GM20431 (cell line): ENCODE data around the gene FTO.

Source experiments
- in situ Hi-C: fragments of 300-500 bp; cut with MseI, MboI; formaldehyde crosslinking; loops from one replicate; pipeline ENCODE4 v1.15.0; 2020; ENCODE audit warnings: low sequenced_read_pairs; ENCODE audit not compliant: unreplicated experiment

FTO gene

DNA sequence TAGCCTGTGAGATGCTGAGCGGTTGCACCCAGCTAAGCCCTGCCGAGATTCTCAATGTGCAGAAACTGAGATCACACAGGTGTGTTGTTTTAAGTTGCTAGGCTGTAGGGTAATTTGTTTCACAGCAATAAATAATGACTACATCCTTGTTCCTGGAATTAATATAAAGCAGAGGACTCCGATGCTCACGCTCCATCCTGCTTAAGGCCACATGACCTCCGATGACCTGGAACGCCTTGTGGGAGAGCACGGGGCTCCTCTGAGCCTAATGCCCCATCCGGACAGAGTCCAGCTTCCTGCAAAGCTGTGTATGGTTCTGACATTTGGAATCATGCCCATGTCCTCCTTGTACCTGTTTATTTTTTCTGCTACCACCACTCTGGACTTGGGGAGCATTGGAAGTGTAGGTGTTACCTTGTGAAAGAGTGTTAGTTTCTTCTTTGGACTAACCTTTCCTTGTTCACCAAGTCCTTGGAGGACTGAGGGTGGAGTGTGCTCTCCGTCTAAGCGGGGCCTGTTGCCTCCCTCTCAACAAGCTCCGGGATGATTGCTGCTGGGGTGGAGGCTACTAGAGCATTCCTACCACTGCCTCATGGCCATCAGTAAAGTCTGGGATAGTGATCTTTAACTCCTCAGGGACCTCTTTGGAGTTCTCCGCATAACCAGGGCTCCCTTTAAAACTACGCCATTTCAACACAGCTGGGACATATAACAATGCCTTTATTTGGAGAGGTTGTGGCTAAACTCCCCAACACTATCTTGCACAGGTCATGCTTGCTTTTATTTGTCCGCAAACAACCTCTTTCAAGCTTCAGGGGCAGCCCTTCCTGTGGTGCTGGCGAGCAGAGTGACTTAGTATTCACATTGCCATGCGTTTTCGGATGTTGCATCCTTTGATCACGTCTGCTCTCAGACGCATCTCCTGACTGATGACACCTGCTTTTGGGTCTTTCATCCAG, 457.3 kb downstream of the FTO start:
- in situ Hi-C loops: no loop called here

DNA sequence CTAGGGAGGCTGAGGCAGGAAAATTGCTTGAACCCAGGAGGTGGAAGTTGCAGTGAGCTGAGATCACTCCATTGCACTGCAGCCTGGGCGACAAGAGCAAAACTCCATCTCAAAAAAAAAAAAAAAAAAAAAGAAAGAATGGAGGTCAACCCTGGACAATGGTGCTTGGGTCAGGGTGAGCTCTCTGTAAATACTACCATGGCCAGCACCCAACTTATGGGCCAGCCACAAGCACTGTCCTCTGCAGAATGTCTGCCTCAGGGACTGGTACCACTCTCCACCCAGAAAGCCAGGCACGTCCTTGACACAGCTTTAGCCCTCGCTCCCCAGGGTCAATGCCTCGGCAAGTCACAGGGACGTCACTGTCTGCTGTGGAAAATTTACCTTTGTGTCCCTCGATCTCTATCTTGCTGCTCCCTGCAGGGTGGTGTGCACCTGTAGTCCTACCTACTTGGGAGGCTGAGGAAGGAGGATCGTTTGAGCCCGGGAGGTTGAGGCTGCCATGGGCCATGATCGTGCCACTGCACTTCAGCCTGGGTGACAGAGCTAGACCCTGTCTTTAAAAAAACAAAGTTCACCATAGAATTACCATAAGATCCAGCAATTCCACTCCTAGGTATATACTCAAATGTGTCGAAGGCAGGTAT, 459.4 kb downstream of the FTO start:
- in situ Hi-C loops: no loop called here

DNA sequence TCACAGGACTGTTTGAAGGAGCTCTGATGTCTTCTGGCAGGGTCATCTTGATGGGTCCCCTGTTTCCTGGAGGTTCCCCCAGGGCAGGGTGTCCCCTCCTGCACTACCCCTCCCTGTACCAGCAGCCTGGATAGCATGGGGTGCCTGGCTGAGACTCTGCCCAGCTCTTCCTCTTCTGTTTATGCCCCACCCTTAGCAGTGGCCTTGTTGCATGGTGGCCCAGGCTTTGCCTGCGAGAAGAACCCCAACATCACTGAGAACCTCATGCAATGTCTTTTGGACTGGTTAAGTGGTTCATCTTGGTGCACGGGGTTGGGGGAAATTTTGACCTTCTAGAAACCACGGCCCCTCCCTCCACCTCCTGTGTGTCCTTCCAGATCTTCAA, 460.8 kb downstream of the FTO start:
- in situ Hi-C loops: no loop called here

DNA sequence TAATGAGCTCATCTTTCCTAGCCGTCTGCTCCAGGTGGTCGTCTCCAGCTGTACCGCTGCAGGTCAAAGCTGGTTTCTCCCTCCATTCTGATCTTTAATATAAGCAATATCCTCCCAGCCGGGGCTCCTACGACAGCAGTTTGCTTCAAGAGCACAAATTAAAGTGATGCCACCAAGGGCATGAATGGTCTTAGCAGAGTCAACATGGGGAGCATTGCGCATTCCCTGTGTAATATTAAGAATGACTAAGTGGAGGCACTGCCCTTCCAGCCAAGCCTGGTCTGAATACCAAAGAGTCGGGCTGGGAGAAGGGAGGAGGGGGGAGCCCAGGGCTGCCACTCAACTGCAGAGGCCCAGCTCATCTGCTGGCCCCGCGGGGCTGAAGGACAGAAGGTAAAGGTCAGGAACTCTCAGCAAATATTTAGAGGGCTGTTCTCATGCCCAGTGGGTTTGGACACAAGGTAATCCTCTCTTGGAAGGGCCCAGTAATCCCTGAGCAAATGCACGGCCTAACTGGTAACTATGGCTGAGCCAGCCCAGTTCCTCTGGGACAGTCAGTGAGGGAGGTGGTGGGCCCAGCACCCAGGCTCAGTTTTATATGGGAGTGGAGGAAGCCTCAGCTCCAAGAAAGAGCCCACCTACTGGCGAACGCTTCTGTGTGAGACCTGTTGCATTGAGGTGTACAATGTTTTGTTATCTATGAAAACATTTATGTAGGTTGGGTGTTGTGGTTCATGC, 461.4 kb downstream of the FTO start:
- in situ Hi-C loops: no loop called here

DNA sequence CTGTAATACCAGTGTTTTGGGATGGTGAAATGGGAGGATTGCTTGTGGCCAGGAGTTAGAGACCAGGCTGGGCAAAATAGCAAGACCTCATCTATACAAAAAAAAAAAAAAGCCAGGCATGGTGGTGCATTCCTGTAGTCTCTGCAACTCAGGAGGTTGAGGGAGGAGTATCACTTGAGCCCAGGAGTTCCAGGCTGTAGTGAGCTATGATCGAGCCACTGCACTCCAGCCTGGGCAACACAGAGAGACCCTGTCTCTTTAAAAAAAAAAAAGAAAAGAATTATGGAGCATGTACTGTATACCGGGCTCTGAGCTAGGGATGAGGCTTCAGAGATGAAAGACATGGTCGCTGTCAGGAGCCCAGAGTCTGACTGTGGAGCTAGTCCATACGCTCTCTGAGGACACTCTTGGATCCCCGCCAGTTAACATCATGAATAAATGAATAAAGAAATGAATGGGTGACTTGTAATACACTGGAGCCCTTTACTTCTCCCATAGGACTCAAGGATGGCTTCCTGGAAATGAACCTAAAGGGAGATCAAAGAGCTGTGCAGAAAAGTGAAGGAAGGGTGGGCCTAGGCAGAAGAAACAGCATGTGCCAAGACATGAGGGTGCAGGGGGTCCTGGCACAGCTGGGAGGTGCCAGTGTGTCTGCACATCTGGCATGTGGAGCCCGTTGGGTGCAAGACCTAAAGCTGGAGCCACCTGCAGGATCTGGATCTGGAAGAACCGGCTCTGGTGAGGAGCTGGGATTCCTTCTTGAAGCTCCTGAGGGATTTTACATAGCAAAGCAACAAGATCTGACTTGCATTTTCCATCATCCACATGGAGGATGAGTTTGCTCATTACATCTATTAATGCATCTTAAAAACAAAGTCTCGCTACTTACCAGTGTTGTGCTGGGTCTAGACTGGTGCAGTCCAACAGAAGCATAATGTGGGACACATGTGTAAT, 462.2 kb downstream of the FTO start:
- in situ Hi-C loops: no loop called here

DNA sequence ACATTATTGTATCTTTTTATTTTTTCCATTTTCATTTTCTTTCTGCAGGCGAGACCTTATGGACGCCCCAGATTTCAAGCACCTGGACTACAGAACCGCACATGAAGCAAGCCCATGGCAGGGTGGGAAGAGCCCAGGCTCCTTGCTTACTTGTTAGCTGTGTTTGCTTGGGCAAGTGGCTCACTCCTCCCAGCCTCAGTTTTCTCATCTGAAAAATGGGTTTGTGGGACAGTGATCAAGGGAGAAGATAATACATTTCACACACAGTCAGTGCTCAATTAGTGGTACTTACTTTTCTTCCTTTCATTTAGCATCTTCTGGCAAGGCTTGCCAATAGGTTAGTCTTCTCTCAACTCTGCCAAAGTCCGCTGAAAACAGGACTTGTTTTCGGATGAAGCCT, 465.2 kb downstream of the FTO start:
- in situ Hi-C loops: no loop called here

DNA sequence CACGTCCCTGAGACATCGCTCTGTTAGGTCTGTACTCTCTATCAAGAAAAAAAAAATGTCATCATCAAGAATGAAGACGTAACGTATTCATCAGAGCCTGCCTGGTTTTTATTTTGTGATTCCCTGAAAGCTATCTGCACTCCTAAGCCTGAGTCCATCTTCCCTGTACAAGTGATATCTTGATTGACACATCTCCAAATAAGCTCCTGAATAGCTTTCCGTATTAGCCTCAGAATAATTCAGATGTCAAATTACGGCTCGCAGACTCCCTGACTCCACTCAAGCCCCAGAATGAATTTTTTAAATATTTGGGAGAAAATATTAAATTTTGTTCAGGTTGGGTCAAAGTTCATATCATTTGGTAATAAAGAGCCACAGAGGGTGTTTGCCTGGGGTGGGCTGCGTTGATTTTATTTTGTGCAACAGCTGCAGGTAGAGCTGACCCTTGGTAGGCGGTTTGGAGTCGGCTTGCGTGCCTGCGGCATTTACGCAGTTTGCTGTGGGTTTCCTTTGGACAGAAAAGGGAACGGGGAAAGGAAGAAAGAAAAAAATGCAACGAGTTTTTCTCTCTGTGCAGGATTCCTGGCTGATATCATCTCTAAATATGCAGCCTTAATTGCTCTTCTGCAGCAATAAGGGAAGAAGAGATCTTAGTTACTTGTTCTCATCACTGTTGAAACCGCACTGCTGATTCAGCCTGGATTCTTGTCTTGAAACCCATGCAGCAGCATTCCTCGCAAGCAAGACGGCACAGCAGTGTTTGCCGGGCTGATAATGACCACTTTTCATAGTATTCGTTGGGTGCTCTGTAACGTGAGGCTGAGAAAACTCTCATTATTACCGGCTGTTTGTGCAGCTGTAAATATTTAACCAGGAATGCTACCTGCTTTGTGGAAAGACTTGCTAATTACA, 467.9 kb downstream of the FTO start:
- in situ Hi-C loops: no loop called here

DNA sequence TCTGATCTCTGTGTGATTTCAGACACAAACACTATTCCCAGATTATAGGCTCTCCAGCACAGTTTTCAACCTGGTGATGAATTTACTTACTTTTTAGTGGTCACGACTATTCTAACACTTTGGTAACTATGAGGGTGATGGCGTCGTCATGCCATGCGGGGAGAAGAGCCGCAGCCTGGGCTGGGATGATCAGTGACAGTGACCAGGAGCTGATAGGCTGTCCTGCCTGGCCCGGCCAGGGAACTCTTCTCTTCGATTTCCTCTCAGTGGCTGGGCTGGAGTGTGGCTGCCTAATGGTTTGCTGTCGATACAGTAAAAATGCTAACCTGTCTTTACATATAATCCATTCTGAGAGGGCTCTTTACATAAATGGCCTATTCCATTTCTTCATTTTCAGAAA, 469.5 kb downstream of the FTO start:
- in situ Hi-C loops: no loop called here

DNA sequence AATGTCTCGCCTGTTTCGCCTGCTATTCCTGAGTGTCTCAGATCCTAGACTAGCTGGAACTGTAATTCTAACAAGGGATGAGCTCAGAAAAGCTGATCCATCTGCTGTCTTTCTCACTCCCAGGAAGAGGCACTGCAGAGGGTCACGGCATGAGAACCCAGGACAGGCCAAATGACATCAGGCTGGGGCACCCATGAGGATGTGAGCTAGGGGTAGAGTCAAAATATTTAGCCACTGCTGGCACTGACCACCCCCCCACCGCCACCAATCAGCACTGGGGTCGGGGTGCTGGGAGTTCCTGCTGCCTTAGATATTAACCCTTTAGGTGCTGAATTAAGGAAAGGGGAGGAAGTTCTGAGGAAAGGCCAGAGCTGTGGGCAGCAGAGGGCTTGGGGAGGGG, 470.2 kb downstream of the FTO start:
- in situ Hi-C loops: no loop called here

DNA sequence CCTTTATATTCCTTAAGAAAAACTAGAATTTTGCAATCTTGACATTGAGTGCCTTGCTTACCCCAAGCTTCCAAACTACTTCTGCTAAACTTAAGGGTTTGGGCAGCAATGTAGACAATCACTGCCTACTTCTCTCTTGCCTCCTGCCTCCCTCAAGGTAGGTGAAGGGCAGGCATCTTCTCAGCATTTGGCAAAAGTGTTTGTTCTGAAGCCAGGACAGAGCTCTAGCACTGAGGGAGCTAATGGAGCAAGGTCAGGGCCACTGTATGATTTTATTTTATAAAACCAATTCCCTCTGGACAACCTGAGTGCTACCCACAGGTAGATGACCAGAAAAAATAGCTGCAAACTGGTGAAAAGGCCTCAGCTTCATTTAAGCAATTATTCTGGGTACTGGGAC, 470.8 kb downstream of the FTO start:
- in situ Hi-C loops: no loop called here

DNA sequence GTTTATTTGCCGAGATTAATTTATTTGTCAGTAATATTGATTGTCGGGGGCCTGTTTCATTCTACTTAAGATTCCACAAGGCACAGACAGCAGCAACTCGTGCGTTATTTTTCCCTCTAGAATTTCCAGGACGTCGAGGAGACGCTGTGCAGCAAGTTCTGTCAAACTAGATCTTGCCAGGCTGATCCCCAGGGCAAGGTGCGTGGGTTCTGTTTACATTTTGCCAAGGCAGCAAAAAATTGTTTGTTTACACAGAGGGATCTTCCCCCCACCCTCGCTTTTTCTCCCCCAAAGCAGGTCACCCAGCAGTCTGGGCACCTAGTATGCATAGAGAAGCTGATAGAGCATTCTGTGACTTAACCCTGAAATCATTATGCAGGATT, 471.2 kb downstream of the FTO start:
- in situ Hi-C loops: no loop called here

DNA sequence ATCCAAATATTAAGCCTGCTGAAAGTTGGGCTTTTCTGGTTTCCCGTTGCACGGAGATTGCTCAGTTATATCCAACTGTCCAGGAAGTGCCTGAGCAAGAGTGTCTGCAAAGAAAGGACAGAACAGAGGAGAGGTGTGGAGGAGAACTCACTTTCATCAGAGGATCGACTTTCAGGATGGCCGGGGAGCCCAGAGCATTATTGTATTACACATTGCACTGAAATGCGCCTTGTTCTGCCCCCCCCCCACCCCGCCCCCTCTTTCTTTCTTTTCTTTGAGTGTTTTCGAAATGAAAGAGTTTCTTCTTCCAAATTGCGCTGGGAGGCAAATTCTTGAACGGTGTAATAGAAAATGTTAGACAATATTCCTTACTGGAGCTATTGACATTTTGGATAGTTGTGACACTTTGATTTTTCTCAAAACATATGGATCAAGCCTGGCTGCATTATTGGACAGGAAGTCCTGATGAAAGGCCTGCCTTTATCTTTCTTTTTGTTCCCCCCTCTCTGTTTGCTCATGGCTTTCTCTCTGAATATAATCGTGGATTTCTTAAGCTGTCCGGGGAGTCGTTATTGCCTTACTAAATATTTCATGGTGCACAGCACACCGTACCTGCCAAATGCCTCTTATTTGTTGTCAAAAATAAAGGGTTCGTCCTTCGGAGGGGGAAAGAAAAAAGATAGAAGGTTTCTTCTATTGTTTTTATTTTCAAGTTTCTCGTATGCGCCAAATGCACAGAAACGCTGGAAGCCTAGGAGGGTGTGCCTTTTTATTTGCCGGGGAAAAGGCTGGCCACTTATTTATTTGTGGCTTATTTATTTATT, 471.8 kb downstream of the FTO start:
- in situ Hi-C loops: no loop called here

DNA sequence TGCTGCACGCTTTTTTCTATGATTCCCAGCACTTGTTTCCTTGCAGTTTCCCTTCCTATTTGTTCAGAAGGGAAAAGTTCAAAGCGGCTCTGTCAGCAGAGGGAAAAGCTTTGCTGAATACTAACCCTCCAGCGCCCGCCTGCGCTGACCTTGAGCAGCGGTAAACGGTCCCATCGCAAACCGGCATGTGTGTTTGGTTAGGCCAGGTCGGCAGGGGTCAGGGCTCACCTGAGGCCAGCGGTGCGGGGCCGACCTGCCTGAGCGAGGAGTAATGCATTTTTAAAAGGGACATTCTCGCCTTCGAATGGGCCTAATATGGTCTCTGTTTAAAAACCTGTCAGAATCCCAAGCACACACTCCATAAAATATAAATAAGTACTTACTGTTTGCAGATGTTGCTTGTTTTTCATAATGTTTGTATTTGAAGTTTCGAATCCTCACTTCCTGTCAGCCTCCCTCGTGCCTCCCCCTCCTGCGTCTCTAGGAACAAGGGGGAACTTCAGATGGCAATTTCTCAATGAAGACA, 472.5 kb downstream of the FTO start:
- in situ Hi-C loops: no loop called here

DNA sequence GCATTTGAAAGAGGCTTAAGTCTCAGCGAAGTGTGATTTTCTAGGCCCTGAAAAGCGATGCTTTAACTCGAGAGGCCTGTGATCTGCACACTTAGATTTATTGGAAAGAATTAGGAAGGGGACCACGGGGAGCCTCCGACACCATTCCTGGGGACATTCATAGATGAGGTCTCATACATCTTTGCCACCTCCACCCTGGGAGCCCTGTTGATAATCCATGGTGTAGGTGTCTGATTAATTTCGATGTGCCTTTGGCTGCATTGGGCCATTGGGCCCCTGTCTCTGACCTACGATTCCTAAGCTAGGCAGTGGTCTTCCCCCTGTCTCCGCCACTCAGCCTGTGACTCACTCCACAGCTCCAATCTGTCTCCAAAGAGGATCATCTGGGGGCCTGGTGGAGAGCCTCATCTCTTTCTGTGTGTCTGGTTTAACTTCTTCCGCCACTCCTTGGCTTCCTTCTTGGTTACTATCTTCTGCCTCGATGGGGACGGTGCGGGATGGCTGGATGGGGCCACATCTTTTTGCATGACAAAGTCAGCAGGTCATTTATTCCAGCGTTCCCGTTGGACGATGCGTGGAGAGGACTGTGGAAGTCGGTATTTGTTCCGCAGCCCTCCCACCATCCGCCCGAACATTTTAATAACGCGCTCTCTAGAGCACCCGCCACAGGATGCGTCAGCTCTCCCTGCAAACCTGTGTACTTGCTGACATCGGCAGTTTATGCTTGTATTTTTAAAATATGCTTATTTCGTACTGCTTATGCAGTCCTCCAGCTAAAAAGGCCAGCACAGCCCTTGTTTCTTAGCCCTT, 473.3 kb downstream of the FTO start:
- in situ Hi-C loops: no loop called here

DNA sequence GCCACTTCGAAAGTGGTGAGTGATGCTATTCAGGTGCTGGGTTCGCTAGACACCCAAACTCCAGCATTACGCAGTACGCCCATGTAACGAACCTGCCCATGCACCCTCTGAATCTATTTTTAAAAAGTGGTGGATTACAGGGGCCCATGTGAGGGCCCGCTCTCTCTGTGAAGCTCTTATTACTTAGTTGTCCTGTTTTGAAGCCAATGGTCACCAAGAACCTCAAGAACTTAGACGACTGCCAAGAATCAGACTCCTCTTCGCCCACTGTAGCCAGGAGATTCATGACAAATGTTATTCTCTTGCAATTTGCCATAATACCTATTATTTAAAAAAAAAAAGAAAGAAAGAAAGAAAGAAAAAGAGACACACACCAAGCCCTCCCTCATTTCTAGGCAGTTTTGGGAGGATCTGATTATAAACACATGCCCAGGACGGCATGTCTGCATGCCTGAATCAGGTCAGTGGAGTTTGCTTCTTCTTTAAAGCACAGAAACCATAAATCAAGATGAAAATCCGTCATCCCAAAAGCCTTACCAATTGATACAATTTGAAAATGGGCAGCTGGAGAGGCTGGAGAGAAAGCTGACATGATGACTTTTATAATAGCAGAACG, 474.0 kb downstream of the FTO start:
- in situ Hi-C loops: no loop called here

DNA sequence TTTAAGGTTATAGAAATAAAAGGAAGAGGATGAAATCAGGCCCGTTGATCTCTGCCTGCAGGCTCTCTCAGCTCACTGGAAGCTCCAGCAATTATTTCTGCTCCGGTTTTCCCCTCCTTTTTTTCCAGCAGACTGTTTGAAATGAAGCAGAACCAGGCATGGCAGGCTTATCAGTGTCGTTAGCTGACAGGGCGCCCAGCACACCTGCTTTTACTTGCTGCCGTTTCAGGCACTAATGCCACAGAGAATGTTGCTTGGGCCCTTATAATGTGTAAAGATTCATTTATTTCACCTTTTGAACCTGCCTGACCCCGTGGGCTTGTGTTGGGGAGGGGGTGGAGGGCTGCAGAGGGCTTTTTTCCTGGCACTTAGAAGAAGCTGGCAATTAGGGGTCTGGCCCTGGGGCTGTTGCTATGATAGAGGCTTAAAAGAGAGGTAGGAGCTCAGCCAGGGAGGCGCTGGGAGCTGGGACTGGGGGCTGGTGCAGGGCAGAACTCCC, 474.6 kb downstream of the FTO start:
- in situ Hi-C loops: no loop called here
